Fibroblast of skin of right quadriceps (primary cell): ENCODE measurements around the gene OTOA.
"Not testable (repeated sequence)": the region's sequence is repeated elsewhere in the genome, so short reads cannot be mapped to it uniquely, and the experiment has no call there.

Experiments used
- DNase-seq: peaks from one replicate; pipeline ENCODE4 v3.0.0-alpha.2; 2013

The OTOA gene

DNA sequence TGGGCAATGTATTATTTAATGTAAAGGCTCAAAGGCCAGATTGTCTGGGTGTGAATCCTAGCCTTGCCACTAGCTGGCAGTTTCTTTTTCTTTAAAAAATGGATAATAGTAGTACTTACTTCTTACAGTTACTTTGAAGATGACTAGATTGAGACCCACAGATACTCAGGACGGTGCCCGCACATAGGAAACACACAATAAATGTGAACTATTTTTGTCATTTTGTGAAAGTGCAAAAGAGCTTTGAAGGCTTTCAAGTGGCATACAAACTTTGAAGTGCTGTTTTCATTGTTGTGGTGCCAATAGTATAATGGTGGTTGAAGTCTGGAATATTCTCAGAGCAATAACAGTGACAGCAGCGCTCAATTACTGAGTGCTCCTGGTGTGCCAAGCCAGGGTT lies 63.6 kb downstream of the OTOA start:
- no peak for DNase-seq

DNA sequence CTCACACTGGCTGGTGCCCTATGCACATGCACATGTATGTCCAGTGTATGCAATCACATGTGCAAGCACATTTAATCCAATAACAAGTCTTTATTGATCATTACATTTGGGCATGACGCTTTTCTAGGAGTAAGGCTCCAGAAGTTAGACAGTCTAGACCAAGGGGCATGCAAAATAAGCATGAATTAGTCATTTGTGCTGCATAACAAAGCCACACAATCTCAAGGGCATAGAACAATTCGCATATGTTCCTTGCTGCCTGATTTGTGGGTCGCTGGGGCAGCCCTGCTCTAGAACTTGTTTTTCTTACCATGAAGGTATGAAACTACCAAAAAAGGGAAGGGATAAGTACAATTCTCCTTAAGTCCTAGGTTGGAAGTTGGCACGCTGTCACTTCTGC lies 67.5 kb downstream of the OTOA start:
- not testable (repeated sequence) for DNase-seq

DNA sequence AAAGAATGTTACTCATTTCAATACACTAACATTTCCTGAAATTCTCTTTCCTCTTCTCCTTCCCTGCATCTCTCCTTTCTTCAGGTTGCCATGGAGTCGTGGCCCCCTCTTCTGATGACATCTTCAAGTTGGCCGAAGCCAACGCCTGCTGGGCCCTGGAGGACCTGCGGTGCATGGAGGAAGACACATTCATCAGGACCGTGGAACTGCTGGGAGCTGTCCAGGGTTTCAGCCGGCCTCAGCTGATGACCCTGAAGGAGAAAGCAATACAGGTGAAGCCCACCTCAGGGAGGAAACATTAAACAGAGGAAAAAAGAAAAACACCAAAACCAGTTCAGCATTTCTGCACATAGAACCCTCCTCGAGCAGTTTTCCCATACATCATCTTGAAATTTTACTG lies 76.9 kb downstream of the OTOA start:
- not testable (repeated sequence) for DNase-seq

DNA sequence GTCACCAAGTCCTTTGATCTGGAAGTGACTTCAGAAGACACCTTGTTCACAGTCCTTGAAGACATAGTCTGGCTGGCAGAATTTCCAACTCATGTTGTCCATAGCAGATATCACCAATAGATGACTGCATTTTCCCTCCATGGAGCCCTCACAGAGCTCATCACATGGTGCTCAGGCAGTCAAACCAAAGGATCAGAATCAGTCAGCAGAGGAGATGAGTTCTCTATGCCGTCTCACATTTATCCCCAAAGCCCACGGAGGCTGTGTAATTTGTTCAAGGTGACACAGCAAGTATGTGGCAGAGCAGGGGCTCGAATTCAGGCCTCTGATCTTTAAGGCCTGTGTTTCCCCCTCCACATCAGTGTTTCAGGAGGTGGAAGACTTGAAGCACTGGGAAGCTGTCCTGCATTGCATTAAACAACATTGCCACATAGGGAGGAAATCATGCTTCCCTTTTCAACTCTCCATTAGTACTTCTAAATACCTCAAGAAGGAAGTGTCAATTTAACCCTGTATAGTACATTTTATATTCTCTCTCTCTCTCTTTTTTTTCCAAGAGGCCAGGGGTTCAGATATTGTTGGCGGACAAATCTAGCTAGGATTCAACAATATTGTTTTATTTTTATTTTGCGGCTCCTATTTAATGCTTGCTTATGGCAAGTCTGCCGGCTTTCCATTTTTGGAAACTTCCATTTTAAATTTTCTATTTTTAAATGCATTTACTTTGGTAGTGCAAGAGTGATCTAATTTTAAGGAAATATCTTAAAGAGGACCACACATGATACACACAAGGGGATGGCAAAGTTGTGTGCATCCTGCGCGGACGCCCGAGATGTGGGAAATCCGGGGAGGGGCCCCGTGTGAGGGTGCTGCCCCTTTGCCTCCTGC lies 92.7 kb downstream of the OTOA start:
- DNase-seq = not testable (repeated sequence)

DNA sequence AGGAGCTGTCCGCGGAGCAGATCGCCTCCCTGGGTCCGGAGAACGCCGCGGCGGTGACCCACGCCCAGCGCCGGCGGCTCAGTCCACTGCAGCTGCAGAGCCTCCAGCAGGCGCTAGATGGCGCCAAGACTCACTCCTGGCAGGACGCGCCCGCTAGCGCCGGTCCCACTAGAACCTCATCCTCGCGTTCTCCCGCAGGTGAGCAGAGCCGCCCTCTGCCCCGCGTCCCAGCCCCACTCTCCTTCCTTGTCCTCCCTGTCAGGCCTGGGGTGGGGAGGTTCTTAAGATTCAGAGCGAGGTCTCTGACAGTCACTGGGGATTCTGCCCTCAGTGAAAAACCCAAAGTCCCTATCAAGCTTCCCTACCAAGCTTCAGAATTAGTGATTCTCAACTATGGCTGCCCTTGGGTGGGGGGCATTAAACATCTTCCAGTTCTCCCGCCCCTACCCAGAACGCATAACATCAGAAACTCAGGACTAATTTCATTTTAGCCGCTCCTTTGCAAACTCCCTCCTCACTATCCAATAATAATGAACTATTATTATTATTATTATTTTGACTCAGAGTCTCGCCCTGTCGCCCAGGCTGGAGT lies 93.4 kb downstream of the OTOA start:
- DNase-seq = not testable (repeated sequence)

DNA sequence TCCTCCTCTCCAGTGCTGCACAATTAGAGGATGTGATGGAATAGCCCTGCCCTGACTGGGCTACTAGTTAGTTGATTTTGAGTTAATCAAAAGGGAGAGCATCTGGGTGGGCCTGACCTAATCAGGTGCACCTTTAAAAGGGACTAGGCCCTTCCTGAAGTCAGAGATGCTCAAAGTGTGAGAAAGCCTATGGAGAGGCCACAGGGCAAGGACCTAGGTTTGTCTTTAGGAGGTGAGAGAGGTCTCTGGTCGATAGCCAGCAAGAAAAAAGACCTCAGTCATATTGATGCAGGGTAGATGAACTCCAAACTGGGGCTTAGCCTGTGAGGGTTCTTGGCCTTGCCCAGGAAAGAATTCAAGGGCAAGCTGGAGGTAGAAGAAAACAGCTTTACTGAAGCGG lies 104.5 kb downstream of the OTOA start:
- not testable (repeated sequence) for DNase-seq

DNA sequence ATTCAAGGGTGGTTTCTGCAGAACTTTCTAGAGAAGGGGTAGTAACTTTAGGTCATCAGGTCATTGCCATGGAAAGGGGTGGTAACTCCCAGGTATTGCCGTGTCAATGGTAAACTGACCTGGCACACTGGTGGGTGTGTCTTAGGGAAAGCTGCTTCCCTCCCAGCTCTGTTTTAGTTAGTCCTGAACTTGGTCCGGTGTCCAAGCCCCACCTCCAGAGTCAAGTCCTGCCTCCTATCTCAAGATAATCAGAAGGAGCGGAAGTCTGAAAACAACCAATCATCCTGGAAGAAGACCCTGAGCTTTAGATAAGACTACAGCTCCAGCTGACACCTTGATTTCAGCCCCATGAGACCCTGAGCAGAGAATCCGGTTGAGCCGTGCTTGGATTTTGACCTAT lies 105.0 kb downstream of the OTOA start:
- DNase-seq = not testable (repeated sequence)

DNA sequence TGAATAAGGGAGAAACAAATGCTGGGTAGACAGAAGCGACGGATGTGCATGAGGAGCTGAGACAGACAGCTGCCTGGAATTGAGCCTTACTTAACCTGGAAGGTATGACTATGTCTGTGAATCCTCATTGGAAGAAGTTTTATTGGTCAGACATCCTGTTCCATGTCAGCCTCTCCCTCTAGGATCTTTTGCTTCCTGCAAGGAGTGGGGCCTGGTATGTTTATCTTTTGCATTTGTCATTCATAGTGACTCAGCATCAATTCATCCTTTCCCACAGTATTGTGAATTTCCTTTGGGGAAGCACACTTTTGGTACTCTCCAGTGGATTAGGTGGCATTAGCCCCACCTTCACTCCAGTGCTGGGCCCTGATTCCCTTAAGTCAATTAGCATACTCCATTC lies 105.5 kb downstream of the OTOA start:
- DNase-seq = peak; percentile 83

DNA sequence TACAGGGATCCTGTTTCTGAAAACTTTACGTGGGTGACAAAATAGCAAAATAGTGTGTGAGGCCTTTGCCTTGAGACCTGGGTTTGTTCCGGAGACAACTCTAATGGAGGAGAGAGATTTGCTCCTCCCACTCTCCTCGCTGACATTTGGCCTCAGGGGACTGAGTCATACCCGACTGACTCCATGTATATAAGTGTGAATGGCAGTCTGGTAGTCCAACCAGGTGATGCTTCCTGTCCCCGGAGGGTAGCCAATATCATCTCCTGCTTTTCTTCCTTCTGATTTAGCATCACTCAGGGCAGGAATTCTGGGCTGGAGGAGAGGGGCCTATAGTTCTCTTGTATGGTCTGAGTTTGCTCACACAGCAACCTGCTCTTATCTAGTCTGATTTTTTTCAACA lies 106.8 kb downstream of the OTOA start:
- DNase-seq = not testable (repeated sequence)

DNA sequence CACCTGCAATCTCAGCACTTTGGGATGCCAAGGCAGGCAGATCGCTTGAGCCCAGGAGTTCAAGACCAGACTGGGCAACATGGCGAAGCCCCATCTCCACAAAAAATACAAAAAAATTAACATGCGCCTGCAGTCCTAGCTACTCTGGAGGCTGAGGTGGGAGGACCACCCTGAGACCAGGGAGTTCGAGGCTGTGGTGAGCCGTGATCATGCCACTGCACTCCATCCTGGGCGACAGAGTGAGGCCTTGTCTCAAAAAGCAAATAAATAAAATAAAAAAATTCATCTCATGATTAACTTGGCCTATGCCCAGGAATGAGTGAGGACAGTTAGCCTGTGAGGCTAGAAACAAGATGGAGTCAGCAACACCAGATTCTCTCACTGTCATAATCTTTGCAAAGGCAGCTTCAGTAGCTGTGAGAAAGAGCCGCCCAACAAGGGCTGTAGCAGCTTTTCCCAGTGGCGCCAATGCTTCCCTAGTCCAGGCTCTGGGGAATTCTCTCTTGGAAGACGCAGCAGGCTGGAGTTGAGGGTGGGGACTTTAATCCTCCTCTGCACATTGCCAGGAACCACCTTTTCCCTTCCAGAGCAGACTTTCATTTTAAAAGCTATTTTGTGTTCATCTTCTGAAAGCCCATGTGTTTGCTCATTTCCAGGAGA lies 108.9 kb downstream of the OTOA start:
- DNase-seq = peak; percentile 12

DNA sequence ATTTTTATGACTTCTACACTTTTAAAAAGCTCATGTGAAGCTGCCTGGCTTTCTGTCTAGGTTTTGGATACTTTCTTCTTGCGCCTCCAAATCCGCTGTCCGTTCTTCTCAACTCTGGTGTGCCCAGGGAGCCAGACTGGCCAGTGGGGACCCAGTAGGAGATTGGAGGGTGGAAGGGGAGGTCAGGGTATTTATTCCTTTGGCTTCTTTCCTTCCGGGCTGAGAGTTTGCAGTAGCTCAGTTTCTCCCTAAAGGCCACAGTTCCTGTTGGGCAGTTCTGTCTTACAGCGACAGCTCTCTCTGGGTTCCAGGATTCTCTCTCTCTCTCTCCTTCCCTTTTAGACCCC lies 109.4 kb downstream of the OTOA start:
- DNase-seq = not testable (repeated sequence)

DNA sequence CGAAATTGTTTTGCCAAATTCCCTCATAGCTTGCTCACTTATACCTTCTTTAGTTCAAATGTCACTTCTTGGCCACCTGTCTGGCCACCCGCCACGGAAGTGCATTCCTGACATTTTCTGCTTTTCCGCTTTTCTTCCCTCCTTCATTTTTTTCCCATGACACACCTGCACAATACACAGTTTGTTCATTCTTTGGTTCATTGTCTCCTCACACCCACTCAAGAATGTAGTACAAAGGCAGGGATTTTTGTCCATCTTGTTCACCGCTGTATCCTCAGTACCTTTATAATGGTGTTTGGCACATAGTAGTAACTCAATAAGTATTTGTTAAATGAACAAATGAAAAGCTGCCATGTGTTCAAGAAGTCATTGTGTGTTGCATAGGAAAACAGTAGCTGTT lies 116.8 kb downstream of the OTOA start:
- not testable (repeated sequence) for DNase-seq

DNA sequence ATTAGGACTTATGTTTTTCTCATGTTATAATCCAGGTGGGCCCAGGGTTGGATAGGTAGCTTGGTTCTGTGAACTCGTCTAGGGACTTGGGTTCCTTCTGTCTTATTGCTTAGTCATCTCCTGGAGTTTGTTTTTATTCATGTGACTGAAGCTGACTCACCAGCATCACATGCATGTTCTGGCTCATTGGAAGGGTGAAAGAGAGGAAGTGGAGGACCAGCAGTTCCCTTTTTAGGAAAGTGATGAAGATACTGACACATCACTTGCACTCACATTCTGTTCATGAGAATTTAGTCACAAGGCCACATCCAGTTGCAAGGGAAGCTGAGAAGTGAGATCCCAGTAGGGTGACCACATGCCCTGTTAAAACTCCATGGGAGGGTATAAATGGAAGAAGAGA lies 126.7 kb downstream of the OTOA start:
- DNase-seq = not testable (repeated sequence)

DNA sequence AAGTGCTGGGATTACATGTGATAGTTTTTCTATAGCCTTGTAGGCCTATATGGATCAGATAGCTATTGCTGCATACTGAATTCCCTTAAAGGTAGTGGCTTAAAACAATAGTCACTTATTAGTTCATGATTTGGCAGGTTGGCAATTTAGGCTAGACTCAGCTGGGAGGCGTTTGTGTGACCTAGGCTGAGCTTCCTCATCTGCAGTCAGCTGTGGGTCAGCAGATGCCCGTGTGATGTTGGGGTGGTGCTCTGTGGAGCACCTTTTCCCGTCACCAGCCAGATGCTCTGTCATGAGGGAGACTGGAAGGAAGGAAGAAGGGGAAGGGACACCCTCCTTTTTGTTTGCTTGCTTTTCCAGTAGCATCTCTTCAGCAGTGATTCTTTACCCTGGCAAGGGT lies 129.5 kb downstream of the OTOA start:
- not testable (repeated sequence) for DNase-seq

DNA sequence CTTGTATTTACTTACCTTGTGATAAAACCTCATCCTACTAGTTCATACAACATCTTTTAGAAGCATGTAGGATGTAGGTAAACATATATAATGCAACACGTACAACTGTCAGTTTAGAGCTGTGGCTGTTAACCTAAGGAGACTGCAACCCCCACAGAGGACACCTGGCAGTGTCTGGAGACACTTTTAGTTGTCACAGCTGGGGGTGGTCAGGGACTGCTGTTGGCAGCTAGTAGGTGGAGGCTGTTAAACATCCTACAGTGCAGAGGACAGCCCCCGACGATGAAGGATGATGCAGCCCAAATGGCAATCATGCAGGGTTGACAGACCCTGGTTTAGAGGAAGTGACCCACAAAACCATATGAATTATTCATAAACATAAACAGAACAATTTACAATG lies 134.8 kb downstream of the OTOA start:
- not testable (repeated sequence) for DNase-seq

DNA sequence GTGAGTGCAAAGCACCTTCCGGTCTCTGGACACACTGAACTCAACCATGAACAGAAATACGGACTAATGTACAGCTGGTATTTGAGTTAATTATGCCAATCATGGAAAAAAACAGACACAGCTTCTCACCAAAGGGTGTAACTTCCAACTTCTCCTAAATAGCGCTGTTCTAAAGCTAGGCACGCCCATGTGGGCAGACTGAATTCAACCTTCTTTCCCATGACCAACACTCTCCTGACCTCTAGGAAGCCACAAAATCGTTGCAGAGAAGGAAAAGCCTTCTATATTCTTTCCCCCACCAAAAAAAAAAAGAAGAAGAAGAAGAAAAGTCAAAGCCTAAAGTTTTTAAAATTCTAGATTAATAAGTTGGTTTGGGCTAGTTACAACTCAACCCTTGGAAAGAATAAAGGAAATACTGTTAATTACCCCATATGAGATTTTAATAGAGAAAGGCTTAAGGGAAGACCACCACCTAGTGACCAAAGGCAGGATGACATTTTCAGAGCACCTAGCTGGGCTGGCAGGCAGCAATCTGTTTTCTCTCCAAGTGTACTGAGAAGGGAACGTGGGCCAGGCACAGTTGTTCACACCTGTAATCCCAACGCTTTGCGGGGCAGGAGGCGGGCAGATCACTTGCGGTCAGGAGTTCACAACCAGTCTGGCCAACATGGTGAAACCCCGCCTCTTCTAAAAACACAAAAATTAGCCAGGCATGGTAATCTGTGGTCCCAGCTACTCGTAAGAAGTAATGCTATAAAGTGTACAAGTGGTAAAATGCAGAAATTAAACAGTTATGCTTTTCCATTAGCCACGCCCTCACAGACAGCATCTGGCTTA lies 138.0 kb downstream of the OTOA start:
- DNase-seq = peak; percentile 25

DNA sequence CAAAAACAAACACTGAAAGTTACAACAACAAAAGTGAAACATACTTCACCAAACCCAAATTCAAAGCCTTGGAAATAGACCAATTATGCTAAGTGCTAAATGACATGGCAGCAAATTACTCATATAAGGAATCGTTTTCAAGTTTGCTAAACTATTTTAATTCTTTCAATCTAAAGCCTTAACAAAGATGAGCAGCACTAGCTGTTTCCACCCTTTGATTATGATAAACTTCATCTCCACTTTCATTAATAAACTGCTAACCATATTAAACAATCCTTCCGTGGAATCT lies 138.6 kb downstream of the OTOA start:
- DNase-seq = not testable (repeated sequence)
